Ascending aorta (tissue), 2 donors: Measurements from ENCODE around the gene RNU6-7. TPM values are rescaled to one million over a fixed set of nuclear protein-coding genes. Genes with fewer than 3 reads are reported as not detected.

Experiments used
- DNase-seq, 2 donors: peaks; one replicate each; pipeline ENCODE4 v3.0.0-alpha.2; 2019; ENCODE audit warnings: low spot score in 2 of 2
- H3K27ac ChIP-seq, 2 donors: fragments of 200-600 bp; sonication (generic); one replicate each; pipeline ENCODE4 v1.5.1; 2016 to 2017; ENCODE audit warnings: mild to moderate bottlenecking in 1 of 2
- H3K27me3 ChIP-seq: fragments of 200-600 bp; sonication (generic); one replicate; pipeline ENCODE4 v1.5.1; 2017
- H3K36me3 ChIP-seq, 2 donors: fragments of 200-600 bp; sonication (generic); one replicate each; pipeline ENCODE4 v1.5.1; 2016
- H3K4me1 ChIP-seq, 2 donors: fragments of 200-600 bp; sonication (generic); one replicate each; pipeline ENCODE4 v1.5.1; 2016 to 2017; ENCODE audit warnings: mild to moderate bottlenecking in 1 of 2
- H3K4me3 ChIP-seq, 2 donors: fragments of 200-600 bp; sonication (generic); one replicate each; pipeline ENCODE4 v1.5.1; 2016 to 2017; ENCODE audit warnings: mild to moderate bottlenecking in 1 of 2
- H3K9me3 ChIP-seq, 2 donors: fragments of 200-600 bp; sonication (generic); one replicate each; pipeline ENCODE4 v1.5.1; 2016
- CTCF ChIP-seq, 3 experiments: fragments of 200-600 bp in 2 of 3; fragments of 450-650 bp in 1 of 3; sonication (generic) in 2 of 3; IDR thresholded peaks; one replicate each; pipeline ENCODE4 v1.5.1; 2016 to 2019; ENCODE audit warnings: antibody characterized with exemption in 3 of 3, mild to moderate bottlenecking in 1 of 3, moderate library complexity in 1 of 3
- intact Hi-C: fragments of 100-400 bp; cut with DNase I; formaldehyde crosslinking; loops from one replicate; pipeline ENCODE4 v1.15.1; 2023
- total RNA-seq: library from RNA; depleted of rRNA; stranded (reverse); fragments of >200 nt; gene quantifications from one replicate; pipeline ENCODE4 v1.1.0, GENCODE V29; 2016

Gene RNU6-7
- total RNA-seq, 1 donor from 2014 or later = not detected

GRCh38 chr14:32226056-32226455, 24.2 kb downstream of the RNU6-7 start:
- no peak for DNase-seq
- intact Hi-C loops = no loop called here
- no peak for TF ChIP-seq CTCF (IDR thresholded peaks at IDR 0.05)
- Histone ChIP-seq H3K27ac (no peak overlapping the region), H3K27me3 (no peaks in the 10 kb centered on the region), H3K36me3 (no peaks in the 10 kb centered on the region), H3K4me1 (peaks cover 0 to 5% of the 10 kb centered on the region in 2 donors), H3K4me3 (no peak overlapping the region), H3K9me3 (no peaks in the 10 kb centered on the region)

GRCh38 chr14:32230181-32230580, 28.3 kb downstream of the RNU6-7 start:
- intact Hi-C loops = no loop called here
- H3K9me3 ChIP-seq = no peaks in the 10 kb centered on the region
- H3K4me3 ChIP-seq = no peak overlapping the region
- H3K36me3 ChIP-seq = no peaks in the 10 kb centered on the region
- TF ChIP-seq CTCF (IDR thresholded peaks at IDR 0.05) = no peak
- no peak for DNase-seq
- H3K27me3 ChIP-seq = no peaks in the 10 kb centered on the region
- no peak overlapping the region for H3K27ac ChIP-seq
- peaks cover 0 to 3% of the 10 kb centered on the region in 2 donors for H3K4me1 ChIP-seq

- Histone ChIP-seq H3K4me1 (peaks cover 0 to 3% of the 10 kb centered on the region in 2 donors), H3K27me3 (no peaks in the 10 kb centered on the region), H3K4me3 (no peak overlapping the region), H3K27ac (no peak overlapping the region), H3K36me3 (no peaks in the 10 kb centered on the region), H3K9me3 (no peaks in the 10 kb centered on the region)
- intact Hi-C loops = no loop called here
- DNase-seq = no peak
- TF ChIP-seq CTCF (IDR thresholded peaks at IDR 0.05) = no peak
Measured at GRCh38 chr14:32230695-32231280, 28.9 kb downstream of the RNU6-7 start.

GRCh38 chr14:32232481-32232880, 30.6 kb downstream of the RNU6-7 start:
- TF ChIP-seq CTCF (IDR thresholded peaks at IDR 0.05) = no peak
- no peak overlapping the region for H3K4me3 ChIP-seq
- no peak overlapping the region for H3K27ac ChIP-seq
- H3K9me3 ChIP-seq = no peaks in the 10 kb centered on the region
- no peaks in the 10 kb centered on the region for H3K27me3 ChIP-seq
- H3K36me3 ChIP-seq = no peaks in the 10 kb centered on the region
- intact Hi-C loops = no loop called here
- DNase-seq = no peak
- peaks cover 0 to 3% of the 10 kb centered on the region in 2 donors for H3K4me1 ChIP-seq

GRCh38 chr14:32233260-32233659, 31.4 kb downstream of the RNU6-7 start:
- Histone ChIP-seq H3K4me3 (no peak overlapping the region), H3K27me3 (no peaks in the 10 kb centered on the region), H3K9me3 (no peaks in the 10 kb centered on the region), H3K36me3 (no peaks in the 10 kb centered on the region), H3K27ac (no peak overlapping the region), H3K4me1 (peaks cover 0 to 3% of the 10 kb centered on the region in 2 donors)
- no peak for TF ChIP-seq CTCF (IDR thresholded peaks at IDR 0.05)
- DNase-seq = no peak
- intact Hi-C loops = no loop called here

- H3K4me3 ChIP-seq = no peak overlapping the region
Measured at GRCh38 chr14:32244404-32244803, 42.6 kb downstream of the RNU6-7 start.

More at GRCh38 chr14:32244404-32244803, 42.6 kb downstream of the RNU6-7 start:
- Histone ChIP-seq H3K9me3 (no peaks in the 10 kb centered on the region), H3K27me3 (no peaks in the 10 kb centered on the region), H3K36me3 (no peaks in the 10 kb centered on the region), H3K27ac (no peak overlapping the region), H3K4me1 (no peaks in the 10 kb centered on the region)
- intact Hi-C loops = no loop called here
- no peak for TF ChIP-seq CTCF (IDR thresholded peaks at IDR 0.05)
- no peak for DNase-seq
